Stimulated activated CD4-positive, alpha-beta T cell treated with anti-CD3 and anti-CD28 coated beads, Interleukin-2, amount 100 ng/mL, for 24 hours (primary cell): ENCODE results near the gene ALKBH1.
"Not testable (repeated sequence)": the region's sequence is repeated elsewhere in the genome, so short reads cannot be mapped to it uniquely, and the experiment has no call there.

ENCODE experiments used
- DNase-seq, 2 donors: peaks; one replicate each; pipeline ENCODE4 v3.0.0-alpha.2; 2020

ALKBH1 gene, protein sequence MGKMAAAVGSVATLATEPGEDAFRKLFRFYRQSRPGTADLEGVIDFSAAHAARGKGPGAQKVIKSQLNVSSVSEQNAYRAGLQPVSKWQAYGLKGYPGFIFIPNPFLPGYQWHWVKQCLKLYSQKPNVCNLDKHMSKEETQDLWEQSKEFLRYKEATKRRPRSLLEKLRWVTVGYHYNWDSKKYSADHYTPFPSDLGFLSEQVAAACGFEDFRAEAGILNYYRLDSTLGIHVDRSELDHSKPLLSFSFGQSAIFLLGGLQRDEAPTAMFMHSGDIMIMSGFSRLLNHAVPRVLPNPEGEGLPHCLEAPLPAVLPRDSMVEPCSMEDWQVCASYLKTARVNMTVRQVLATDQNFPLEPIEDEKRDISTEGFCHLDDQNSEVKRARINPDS

DNA sequence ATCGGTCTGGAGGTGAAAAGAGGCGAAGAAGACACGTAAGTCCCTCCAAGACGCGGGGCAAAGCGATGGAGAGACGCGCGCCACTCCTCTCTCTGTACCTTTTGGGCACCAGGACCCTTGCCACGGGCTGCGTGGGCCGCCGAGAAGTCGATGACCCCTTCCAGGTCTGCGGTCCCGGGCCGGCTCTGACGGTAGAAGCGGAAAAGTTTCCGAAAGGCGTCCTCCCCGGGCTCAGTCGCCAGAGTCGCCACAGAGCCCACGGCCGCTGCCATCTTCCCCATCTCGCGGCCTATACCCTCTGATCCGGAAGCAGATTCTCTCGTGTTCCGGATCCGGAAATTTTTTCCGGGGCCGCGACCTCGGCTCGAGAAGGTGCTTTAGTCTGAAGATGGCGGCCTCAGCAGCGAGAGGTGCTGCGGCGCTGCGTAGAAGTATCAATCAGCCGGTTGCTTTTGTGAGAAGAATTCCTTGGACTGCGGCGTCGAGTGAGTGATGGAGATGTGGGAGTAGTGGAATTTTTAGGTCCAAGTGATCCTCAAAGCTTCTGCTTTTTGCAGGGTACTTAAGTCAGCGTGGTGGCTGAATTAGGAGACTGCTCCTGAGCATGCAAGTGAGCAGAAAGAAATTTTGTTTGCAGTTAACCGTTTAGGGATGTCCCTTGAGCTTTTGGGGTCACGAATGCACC, at the start of gene ALKBH1, which contains the start of gene SLIRP:
Gene ALKBH1 (minus strand): TSS at position 300 of the 685 bp plus-strand sequence. CDS start 19 bp downstream, at position 281.
Gene SLIRP (plus strand): TSS at position 380 of the 685 bp plus-strand sequence. CDS start 9 bp downstream, at position 389.
- DNase-seq = peak; percentile 87 to 90

DNA sequence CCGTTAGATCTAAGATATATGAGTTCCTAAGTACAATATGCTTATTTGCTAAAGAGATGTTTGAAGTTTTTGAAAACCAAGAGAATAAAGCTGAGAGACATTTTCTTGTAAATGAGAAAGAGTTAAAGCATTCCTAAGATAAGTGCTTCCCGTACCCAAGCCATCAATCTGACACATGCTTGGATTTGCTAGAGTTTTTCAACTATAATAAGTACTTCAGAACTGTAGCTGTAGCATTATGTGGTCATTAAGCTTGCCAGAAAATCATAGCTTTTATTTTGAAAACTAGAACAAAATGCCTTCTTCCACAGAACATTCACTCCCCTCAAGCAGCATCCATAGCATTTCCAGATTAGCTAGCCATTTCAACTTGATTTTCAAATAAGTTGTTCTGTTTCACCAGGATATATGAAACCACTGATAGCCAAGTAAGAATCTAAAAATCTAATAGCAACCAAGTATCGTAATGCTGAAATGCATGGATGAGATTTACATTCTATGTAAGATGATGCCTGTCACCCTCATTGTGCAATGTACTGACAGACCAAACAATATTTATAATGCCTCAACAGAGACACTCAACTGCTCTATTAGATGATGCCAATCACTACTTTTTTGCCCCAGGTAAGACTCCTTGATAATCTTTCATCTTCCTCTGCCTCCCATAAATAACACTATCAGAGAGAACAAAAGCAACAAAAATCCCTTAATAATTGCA, 45.1 kb upstream of the ALKBH1 start:
- DNase-seq = no peak

DNA sequence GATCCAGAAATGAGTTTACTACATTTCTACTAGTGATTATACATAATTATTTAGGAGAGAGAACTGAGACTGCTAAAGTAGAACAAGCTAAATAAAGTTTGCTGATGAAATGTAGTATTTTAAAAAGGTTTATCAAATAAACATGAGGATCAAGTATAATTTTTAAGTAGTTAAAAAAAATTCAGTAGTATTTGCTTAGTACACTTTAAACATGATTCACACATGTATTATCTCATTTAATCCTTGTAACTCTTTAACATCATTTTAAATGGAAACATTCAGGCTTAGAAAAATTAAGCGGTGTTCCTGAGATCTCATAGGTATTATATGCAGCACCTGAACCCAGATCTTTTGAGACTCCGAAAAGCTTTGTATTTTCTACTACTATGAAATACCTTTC, 44.4 kb upstream of the ALKBH1 start:
- DNase-seq = no peak

DNA sequence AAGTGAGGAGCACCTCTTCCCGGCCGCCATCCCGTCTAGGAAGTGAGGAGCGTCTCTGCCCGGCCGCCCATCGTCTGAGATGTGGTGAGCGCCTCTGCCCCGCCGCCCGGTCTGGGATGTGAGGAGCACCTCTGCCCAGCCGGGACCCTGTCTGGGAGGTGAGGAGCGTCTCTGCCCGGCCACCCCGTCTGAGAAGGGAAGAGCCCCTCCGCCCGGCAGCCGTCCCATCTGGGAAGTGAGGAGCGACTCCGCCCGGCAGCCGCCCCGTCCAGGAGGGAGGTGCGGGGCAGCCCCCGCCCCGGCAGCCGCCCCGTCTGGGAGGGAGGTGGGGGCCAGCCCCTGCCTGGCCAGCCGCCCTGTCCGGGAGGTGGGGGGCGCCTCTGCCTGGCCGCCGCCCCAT, 39.6 kb upstream of the ALKBH1 start:
- DNase-seq = not testable (repeated sequence)

DNA sequence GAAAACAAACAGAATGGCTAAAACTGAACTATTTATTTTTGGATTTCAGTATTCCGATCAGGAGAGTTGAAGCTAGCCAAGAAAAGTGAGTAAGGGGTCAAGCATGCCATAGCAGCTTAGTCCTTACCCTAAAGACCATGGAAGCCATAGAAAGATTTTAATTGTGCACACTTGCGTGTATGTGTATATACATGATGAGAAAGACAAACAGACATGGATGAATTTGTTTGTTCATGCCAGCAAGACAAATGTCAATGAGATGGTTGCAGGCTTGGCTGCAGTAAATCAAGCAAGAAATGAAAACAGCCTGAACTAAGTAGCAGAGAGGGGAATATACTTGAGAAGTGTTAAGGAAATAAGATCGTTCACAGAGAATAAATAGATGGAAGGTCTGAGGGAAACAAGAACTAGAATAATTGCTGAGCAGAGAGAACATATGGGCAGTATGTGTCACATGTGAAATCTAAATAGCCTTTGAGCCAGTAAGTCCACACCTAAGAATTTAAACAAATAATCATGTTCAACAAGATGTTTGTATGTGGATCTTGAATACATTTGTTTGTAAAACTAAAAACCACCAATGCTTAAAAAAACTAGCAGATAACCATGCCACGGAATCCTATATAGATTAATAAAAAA, 38.4 kb upstream of the ALKBH1 start:
- DNase-seq = no peak

DNA sequence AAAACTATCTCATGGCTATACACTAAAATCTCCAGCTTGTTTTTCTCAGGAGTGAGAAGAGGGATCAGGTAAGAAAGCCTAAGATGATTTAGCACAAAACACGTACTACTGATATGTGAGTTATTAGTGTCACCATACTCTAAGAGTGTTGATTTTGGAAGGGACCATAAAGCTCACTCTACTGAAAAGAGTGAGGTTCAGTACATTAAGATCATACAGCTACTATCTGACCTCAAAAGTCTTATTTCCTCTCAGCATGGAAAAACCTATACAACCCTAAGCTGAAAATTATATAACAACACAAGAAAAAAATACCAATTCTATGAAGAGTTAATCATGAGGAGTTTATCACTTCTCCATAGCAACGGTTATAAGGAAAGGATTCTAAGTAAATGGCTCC, 33.6 kb upstream of the ALKBH1 start:
- DNase-seq = no peak

DNA sequence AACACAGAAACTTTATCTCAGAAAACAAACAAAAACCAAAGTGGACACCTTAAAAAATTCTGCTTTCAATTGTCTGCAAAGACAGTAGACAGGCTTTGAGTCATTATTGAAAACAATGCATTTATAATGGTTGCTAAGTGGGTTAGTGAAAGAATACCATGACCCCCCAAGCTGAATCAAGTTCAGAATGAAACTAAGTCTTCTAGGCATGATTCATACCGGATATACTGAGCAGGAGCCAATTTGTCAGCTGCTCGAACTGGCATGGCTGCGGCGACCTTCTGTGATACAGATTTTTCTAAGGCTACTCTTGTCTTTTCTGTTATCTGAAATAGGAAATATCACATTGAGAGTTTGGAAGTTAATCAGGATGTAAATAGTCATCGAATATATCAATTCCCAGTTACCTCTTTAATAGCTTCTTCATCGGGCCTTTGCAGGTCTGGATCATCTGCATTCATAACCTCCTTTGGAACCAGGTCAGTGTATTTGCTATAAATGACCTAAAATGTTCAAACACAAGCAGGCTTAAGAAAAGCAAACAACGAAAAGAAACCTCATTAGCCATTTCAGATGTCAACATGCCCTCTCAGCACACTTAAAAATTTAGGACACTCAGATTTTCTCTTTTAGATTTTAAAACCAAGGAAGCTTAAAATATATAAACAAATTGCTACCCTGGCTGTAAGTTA, 30.9 kb upstream of the ALKBH1 start:
- peak; percentile 20 to 26 for DNase-seq

DNA sequence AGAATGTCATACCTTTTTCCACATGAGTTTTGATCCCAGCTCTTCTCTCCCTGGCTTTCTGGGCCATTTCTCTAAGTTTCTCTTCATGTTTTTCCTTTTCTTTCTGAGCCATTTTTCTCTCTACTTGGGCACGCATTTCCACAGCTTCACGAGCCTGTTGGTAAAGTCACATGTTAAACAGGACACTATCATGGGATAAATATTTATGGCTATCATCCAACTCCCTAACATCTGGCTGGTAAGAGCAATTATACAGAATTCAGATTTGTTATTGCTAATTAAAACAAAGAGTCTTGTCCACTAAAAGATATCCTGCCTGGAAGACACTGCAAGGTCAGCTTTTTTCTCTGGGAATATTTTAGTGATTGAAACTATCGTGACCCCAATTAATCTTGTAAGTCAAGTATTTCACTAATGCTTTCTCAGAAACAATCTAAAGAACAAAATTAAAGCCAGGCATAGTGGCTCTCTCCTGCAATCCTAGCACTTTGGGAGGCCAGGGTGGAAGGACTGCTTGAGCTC, 23.2 kb upstream of the ALKBH1 start:
- DNase-seq = no peak

DNA sequence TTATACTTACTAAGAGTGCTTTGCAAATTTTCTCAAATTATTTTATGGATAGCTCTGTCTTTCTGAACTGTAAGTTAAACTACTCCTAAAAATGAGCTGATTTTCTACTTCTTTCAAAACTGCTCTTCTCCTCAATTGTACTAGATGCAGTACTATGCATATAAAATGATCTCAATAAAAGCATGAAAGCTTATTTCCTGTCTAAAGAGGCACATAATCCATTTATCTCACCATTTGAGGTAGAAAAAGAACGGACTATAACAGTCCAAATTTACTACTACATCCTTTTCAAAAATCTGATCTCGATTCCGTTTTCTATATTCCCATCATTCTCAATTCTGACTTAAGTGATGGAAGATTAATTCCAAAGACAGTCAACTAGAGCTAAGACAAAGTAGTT, 14.5 kb upstream of the ALKBH1 start:
- no peak for DNase-seq

DNA sequence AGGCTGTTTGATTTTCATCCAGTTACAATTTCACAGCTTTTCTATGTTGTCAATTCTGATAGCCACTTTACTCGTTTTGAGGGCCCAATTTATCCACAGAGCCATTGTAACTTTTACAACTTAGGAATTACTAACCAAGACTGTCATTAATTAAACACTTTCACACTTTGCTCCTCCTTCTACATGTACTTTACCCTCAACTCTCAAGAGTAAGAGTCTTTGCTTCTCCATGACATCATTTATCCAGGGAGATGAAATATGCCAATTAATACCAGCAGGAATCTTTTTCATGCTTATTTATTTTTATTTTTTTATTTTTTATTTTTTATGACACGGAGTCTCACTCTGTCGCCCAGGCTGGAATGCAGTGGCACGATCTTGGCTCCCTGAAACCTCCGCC, 13.6 kb upstream of the ALKBH1 start:
- no peak for DNase-seq

DNA sequence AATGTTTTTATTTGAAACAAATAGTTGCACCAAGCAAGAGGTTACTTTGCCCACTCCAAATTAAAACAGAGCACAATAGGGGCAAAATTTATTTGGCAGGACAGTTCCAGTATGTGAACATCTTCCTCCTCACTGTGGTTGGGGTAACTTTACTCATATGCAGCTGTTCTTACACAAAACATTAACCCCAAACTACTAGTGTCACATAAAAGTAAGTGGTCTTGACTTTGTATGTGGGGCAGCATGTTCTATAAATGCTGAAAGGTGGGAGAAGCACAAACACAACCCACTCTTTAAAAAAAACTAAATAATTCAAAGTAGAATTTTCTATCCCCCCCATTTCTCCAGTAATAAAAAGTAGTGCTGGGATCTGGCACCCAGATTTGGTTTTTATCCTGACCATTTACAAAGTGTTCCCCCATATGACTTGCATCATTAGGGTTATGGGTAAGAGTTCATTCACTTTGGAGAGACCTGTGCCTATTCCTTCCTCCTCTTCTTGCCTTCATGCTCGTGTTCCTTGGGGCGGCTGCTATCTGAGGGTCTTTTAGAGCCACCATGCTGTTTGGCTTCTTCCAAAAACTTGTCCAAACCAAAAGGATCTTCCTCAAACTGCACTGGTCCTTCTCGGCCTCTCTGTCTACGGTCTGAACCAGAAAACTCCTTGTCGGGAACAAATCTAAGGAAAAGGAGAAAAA, 9.9 kb upstream of the ALKBH1 start:
- no peak for DNase-seq

DNA sequence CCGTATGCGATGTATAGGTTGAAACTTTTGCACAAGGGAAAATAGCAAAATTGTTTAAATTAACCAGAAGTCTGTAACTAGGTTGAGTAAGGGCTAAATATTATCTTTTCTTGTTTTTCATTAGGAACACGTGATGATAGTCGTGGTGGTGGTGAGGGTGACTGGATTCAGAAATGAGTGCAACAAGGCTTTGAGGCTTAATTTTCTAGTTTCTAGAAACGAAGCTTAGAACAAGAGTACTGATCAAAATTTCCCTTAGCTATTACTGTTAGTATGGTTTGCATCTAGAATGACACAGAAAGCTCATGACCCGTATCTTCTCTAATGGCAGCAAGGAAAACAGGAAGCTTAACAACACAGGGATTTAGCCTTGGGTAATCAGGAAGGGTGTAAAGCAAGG, 7.1 kb upstream of the ALKBH1 start:
- no peak for DNase-seq

DNA sequence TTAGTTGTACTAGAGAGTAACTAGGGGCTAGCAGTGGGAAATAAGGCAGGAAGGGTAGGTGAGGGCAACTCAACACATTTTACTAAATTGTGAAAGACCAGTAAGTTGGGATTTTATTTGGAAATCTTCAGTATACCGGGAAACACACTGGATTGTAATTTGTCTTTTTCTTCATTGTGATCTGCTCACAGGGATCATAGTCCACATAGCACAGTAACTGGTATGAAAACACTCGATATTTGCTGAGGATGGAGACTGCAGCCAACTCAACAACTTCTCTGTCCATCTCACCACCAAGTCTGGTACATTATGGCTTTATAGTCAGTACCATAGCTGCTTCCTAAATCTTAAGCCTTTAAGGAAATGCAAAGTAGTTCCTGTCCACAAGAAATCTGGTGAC, 2.5 kb upstream of the ALKBH1 start:
- DNase-seq = no peak

DNA sequence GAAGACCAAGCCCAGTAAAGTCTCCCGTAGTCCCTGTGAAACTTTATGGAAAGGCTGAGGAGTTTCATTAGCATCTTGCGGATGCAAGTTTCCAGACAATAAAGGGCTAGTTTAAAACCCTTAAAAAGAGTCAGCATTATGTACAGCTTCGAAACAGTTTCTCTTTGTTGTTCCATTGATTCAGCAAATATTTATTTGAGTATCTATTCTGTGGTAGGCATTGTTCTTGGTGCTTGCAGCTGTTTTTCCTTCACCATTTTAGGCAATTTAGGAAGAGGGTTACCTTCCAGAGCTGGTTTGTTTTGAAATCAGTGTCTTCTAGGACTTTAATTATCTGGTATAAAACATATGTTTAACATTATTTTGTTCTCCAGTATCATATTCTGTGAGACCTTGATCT, 1.6 kb upstream of the ALKBH1 start:
- no peak for DNase-seq

DNA sequence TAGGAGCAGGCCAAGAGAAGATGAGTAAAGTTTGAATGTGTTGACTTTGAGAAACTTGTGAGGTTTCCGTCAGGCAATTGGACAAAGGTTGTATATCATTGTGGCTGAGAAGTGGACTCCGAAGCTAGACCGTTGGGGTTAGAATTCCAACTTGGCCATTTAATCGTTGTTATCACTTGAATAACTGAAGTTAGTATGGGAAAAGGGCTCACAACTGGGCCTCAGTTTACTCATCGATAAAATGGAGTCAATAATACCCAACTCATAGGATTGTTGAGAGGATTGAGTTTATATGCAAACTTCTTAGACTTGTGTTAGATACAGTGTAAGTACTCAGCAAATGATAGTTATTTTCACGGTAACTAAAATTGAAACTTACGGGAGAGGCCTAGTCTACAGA, 926 bp upstream of the ALKBH1 start:
- no peak for DNase-seq

DNA sequence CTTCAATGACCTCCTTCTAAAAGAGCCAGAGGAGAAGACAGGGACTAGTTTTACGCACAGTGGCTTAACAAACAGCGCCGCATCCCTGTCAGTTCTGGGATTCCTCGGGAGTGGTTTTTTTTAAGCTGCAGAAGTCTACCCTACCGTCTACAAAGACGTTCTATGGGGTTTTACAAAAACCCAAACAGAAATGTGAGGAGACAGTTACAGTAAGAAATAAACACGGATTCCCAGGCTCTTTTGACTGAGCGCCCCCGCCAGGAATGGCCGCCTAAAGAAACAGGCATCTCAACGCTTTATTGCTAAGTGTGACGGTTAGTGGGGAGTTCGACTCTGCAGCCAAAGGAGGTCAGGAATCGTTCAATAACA, 484 bp downstream of the ALKBH1 start:
- no peak for DNase-seq

DNA sequence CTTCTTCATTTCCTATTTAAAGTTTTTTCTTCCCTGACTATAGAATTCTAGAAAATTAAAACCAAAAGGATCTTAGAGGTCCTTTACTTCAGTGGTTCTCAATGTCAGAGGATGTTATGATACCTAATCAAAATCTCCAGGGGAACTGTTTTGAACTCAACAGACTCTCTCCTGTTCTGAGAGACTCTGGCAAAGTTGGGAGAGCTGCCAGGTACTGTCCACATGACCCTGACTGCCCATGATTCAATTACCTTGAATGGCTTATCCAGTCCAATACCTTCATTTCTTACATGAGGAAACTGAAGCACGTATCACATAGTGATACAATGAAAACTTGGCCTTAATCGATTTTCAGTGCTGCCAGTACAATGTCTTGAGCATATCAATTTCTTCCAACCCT, 16.6 kb downstream of the ALKBH1 start:
- no peak for DNase-seq

DNA sequence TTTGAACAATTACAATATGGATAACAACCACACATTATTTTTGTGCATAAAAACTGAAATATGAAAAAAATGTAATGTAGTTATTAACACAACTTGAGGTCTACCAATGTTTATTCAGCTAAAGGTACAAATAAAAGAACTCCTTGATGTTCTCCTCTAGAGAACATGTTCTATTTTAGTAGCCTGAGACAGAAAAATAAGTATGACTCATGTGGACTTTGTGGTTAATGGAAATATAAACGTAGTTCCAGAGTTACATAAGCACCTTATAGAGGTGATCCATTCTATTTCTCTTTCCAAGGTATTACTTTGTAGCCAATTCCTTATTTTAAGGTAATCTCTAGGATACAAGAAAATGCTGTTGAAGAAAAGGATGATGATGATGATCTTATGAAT, 25.7 kb downstream of the ALKBH1 start:
- DNase-seq = no peak

DNA sequence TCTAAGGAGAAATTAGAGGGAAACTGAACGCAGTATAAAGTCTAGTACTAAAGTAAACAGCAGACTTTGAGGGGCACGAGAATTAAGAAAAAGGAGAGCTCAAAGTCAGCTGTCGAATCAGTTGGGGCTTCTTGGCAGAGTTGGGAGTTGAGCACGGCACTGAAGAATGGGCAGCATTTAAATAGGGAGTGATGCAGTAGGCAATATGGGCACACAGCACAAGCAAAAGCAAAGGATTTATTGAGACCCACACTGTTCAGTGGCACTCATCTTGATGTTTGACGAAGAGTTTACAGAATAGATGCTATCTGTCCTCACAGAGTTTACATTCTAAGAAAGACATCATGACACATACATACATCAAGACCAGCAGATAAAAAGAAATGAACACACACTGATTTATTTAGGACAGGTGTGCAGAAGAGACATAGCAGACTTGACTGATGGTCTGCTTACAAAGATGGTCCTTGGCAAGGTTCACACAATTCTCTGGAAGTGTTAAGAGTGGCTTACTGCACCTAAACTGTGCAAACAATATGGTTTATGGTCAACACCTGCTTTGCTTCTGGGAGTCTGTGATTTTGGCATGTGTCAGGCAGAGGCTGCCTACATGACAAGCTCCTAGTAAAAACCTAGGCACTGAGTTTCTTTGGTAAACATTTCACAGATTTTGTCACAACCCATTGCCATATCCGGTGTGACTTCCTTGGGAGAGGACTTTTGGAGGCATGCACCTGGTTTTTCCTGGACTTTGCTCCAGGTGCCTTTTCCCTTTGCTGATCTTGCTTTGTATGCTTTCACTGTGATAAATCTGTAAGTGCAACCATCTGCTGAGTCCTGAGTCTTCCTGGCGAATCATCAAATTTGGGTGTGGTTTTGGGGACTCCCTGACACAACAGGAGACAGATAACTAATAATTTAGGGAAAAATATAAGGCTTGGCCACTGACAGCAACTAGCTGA, 26.3 kb downstream of the ALKBH1 start:
- no peak for DNase-seq

DNA sequence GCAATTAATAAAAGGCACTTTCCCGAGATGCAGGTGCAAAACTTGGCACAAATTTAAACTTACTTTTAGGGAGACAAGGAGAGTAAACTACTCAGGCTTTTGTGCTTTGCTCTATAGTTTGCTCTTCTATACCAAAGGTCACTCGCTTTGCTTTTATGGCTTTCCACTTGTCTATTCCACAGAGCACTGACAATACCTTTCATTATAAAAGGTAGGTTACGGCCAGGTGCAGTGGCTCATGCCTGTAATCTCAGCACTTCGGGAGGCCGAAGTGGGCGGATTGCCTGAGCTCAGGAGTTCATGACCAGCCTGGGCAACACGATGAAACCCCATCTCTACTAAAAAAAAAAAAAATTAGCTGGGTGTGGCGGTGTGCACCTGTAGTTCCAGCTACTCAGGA, 32.9 kb downstream of the ALKBH1 start:
- DNase-seq = no peak

DNA sequence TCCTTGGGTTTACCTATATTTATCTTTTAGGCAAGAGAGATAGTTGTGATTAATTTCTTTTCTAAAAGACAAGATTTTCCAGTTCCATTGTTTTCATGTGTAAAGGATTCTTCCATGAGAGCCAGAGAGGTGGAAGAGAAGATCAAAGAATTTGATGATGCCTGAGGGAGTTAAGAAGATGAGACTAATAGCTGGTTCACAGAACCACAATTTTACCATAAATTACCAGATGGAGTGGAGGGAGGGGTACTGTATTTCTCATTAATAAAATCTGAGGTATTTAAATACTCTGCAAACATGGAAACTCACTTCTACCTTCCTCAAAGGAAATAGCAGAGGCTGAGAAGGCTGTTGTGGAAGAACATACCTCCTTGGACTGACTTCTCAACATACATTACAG, 34.6 kb downstream of the ALKBH1 start:
- DNase-seq = no peak
